ENCODE measurements around the gene CDKAL1.

DNA sequence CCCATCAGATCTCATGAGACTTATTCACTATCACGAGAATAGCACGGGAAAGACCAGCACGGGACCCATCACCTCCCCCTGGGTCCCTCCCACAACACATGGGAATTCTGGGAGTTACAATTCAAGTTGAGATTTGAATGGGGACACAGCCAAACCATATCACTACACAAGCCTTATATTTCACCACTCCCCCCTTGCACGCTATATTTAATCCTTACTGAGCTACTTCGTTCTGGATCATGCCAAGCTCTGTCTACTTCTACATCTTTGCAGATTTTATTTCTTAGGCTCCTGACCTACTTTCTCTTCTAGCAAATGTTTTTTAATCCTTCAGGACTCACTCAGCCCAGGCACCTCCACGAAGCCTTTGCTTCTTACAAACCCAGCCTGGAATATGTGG lies 606.7 kb downstream of the CDKAL1 start:
- TF ChIP-seq ZFP3 (CRISPR knock-in tag; IDR thresholded peaks at IDR 0.05) (no peak), ZNF70 (CRISPR knock-in tag; IDR thresholded peaks at IDR 0.05) (no peak), PPARA (CRISPR knock-in tag; IDR thresholded peaks at IDR 0.05; ENCODE audit: borderline replicate concordance) (no peak), ZC3H10 (CRISPR knock-in tag; IDR thresholded peaks at IDR 0.05) (no peak)
- TF ChIP-seq, protein P1, sequence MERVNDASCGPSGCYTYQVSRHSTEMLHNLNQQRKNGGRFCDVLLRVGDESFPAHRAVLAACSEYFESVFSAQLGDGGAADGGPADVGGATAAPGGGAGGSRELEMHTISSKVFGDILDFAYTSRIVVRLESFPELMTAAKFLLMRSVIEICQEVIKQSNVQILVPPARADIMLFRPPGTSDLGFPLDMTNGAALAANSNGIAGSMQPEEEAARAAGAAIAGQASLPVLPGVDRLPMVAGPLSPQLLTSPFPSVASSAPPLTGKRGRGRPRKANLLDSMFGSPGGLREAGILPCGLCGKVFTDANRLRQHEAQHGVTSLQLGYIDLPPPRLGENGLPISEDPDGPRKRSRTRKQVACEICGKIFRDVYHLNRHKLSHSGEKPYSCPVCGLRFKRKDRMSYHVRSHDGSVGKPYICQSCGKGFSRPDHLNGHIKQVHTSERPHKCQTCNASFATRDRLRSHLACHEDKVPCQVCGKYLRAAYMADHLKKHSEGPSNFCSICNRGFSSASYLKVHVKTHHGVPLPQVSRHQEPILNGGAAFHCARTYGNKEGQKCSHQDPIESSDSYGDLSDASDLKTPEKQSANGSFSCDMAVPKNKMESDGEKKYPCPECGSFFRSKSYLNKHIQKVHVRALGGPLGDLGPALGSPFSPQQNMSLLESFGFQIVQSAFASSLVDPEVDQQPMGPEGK (CRISPR knock-in tag; IDR thresholded peaks at IDR 0.05; ENCODE audit: borderline replicate concordance) = no peak
- TF ChIP-seq, protein P2, sequence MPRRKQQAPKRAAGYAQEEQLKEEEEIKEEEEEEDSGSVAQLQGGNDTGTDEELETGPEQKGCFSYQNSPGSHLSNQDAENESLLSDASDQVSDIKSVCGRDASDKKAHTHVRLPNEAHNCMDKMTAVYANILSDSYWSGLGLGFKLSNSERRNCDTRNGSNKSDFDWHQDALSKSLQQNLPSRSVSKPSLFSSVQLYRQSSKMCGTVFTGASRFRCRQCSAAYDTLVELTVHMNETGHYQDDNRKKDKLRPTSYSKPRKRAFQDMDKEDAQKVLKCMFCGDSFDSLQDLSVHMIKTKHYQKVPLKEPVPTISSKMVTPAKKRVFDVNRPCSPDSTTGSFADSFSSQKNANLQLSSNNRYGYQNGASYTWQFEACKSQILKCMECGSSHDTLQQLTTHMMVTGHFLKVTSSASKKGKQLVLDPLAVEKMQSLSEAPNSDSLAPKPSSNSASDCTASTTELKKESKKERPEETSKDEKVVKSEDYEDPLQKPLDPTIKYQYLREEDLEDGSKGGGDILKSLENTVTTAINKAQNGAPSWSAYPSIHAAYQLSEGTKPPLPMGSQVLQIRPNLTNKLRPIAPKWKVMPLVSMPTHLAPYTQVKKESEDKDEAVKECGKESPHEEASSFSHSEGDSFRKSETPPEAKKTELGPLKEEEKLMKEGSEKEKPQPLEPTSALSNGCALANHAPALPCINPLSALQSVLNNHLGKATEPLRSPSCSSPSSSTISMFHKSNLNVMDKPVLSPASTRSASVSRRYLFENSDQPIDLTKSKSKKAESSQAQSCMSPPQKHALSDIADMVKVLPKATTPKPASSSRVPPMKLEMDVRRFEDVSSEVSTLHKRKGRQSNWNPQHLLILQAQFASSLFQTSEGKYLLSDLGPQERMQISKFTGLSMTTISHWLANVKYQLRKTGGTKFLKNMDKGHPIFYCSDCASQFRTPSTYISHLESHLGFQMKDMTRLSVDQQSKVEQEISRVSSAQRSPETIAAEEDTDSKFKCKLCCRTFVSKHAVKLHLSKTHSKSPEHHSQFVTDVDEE (CRISPR knock-in tag; IDR thresholded peaks at IDR 0.05) = no peak
- TF ChIP-seq, protein P3, sequence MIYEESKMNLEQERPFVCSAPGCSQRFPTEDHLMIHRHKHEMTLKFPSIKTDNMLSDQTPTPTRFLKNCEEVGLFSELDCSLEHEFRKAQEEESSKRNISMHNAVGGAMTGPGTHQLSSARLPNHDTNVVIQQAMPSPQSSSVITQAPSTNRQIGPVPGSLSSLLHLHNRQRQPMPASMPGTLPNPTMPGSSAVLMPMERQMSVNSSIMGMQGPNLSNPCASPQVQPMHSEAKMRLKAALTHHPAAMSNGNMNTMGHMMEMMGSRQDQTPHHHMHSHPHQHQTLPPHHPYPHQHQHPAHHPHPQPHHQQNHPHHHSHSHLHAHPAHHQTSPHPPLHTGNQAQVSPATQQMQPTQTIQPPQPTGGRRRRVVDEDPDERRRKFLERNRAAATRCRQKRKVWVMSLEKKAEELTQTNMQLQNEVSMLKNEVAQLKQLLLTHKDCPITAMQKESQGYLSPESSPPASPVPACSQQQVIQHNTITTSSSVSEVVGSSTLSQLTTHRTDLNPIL (CRISPR knock-in tag; IDR thresholded peaks at IDR 0.05; ENCODE audit: low read depth) = no peak

Data from SK-N-SH treated with all-trans-retinoic acid at 6 μM for 48 hours (cell line).